K562 (cell line): Measurements from ENCODE around the gene TBL1XR1. TPM values are rescaled to one million over a fixed set of nuclear protein-coding genes. Genes with fewer than 3 reads are reported as not detected.

ENCODE experiments used
- ATAC-seq: fragments of 200-7000 bp; cut with Tn5 transposase; 3 replicates; pipeline ENCODE4 v1.9.1; 2020; ENCODE audit warnings: moderate library complexity
- BruUV-seq: library from RNA; stranded (reverse); fragments of 400-500 nt; replicated peaks from 2 replicates; lab custom pipeline; 2021; lab: Mats Ljungman, UMichigan
- CTCF ChIA-PET: fragments of 300-600 bp; formaldehyde crosslinking; extraction: SDS; loops from one replicate; lab custom pipeline; 2021; ENCODE audit warnings: low intra/inter-chr PET ratio; lab: Yijun Ruan, JAX
- POLR2A ChIA-PET: fragments of 300-600, 350-650 bp; sonication (Branson Sonifier 250); formaldehyde crosslinking; extraction: SDS; loops from one replicate; lab custom pipeline; 2021; ENCODE audit warnings: antibody characterized with exemption, inconsistent platforms; lab: Yijun Ruan, JAX
- DNase-seq, 4 experiments: peaks; one replicate each; pipeline versions ENCODE4 v3.0.0 to v3.0.0-alpha.2; 2011 to 2018; ENCODE audit warnings: low spot score in 3 of 4, mixed read lengths in 3 of 4; ENCODE audit errors: extremely low read depth in 1 of 4
- FAIRE-seq: peaks from 2 replicates; lab custom pipeline; 2011; peaks lifted over from hg19 to GRCh38; lab: Jason Lieb, UNC
- H2AFZ ChIP-seq: 2 replicates; pipeline ENCODE4 v1.6.0; 2011; ENCODE audit warnings: low read depth, low read length, control low read depth, inconsistent platforms
- H3K27ac ChIP-seq: fragments of 200-600 bp; 3 replicates; pipeline ENCODE4 v1.8.0; 2011; ENCODE audit warnings: low read depth, mild to moderate bottlenecking, control low read depth, inconsistent platforms, low read length, moderate library complexity, mixed read lengths; ENCODE audit errors: extremely low read depth
- H3K27me3 ChIP-seq, 2 experiments: fragments of 300-600 bp in 1 of 2; 2 replicates in 1 of 2; 3 replicates in 1 of 2; pipeline versions ENCODE4 v1.6.0 to v1.8.0; 2011; ENCODE audit warnings: inconsistent platforms in 2 of 2, low read length in 2 of 2, mild to moderate bottlenecking in 1 of 2, mixed read lengths in 1 of 2, moderate library complexity in 1 of 2; ENCODE audit not compliant: control insufficient read depth in 2 of 2, insufficient read depth in 2 of 2
- H3K36me3 ChIP-seq: fragments of 300-600 bp; 3 replicates; pipeline ENCODE4 v1.8.0; 2011; ENCODE audit warnings: mild to moderate bottlenecking, low read length, inconsistent platforms; ENCODE audit not compliant: control insufficient read depth, insufficient read depth
- H3K4me1 ChIP-seq, 2 experiments: fragments of 200-600 bp in 1 of 2; replicated peaks in 1 of 2; 2 replicates in 1 of 2; 3 replicates in 1 of 2; pipeline versions ENCODE4 v1.5.1 to v1.8.0; 2011; ENCODE audit warnings: inconsistent platforms in 2 of 2, low read length in 2 of 2, mild to moderate bottlenecking in 1 of 2, mixed read lengths in 1 of 2, moderate library complexity in 1 of 2; ENCODE audit not compliant: control insufficient read depth in 2 of 2, insufficient read depth in 2 of 2
- H3K4me2 ChIP-seq: 2 replicates; pipeline ENCODE4 v1.6.1; 2011; ENCODE audit warnings: low read length, control low read depth, inconsistent platforms, mixed read lengths; ENCODE audit not compliant: insufficient read depth
- H3K4me3 ChIP-seq: fragments of 200-600 bp; sonication (generic), shearing (Covaris generic); 2 replicates; pipeline ENCODE4 v1.5.1; 2016; ENCODE audit warnings: control low read depth, inconsistent platforms
- H3K79me2 ChIP-seq: fragments of 200-600 bp; 3 replicates; pipeline ENCODE4 v1.8.0; 2011; ENCODE audit warnings: low read length, inconsistent platforms; ENCODE audit not compliant: control insufficient read depth, insufficient read depth
- H3K9ac ChIP-seq, 2 experiments: 2 replicates each; pipeline versions ENCODE4 v1.6.0 to v1.6.1; 2011; ENCODE audit warnings: low read depth in 2 of 2, low read length in 2 of 2, control low read depth in 1 of 2, inconsistent platforms in 1 of 2, mild to moderate bottlenecking in 1 of 2, mixed read lengths in 1 of 2; ENCODE audit not compliant: insufficient read depth in 1 of 2
- H3K9me1 ChIP-seq: one replicate; pipeline ENCODE4 v1.6.0; 2011; ENCODE audit warnings: inconsistent platforms, mild to moderate bottlenecking, low read length, moderate library complexity; ENCODE audit not compliant: control insufficient read depth, insufficient read depth
- H3K9me3 ChIP-seq: replicated peaks from 2 replicates; pipeline ENCODE4 v1.5.1; 2011; ENCODE audit warnings: low read depth, low read length, inconsistent platforms; ENCODE audit not compliant: control insufficient read depth, insufficient read depth
- H4K20me1 ChIP-seq: replicated peaks from 2 replicates; pipeline ENCODE4 v1.6.1; 2011; ENCODE audit warnings: low read length, inconsistent platforms, mixed read lengths; ENCODE audit not compliant: control insufficient read depth, insufficient read depth
- MEIS2 ChIP-seq: fragments of 450-650 bp; IDR thresholded peaks from 2 replicates; pipeline ENCODE4 v1.6.1; 2014; ENCODE audit warnings: mild to moderate bottlenecking; ENCODE audit not compliant: partially characterized antibody
- PBX2 ChIP-seq, 2 experiments: IDR thresholded peaks in 1 of 2; conservative IDR thresholded peaks in 1 of 2; 2 replicates each; pipeline ENCODE4 v1.6.1; 2016; ENCODE audit warnings: low read depth in 2 of 2, mild to moderate bottlenecking in 1 of 2, missing compliant biosample characterization in 1 of 2, missing genetic modification characterization in 1 of 2, moderate library complexity in 1 of 2
- ZNF41 ChIP-seq: fragments of 250-450 bp; sonication (Bioruptor Pico); conservative IDR thresholded peaks from 2 replicates; pipeline ENCODE4 v1.4.0; 2020; ENCODE audit warnings: mild to moderate bottlenecking
- WGBS: fragments of 100-300 bp; shearing (Covaris generic); methylation state at CpG from one replicate; pipeline ENCODE4 v1.1.6; 2016; ENCODE audit warnings: low coverage, mixed read lengths; ENCODE audit not compliant: insufficient coverage; ENCODE audit errors: missing lambda C conversion rate; 5-methylcytosine and 5-hydroxymethylcytosine counted together
- in situ Hi-C: fragments of 300-500 bp; cut with MboI; formaldehyde crosslinking; loops from 4 replicates; pipeline ENCODE4 v1.15.0; 2018; ENCODE audit warnings: inconsistent platforms, mixed read lengths
- intact Hi-C: fragments of 100-400 bp; cut with micrococcal nuclease; formaldehyde crosslinking; loops from 2 replicates; pipeline ENCODE4 v1.14.2; 2022
- polyA plus RNA-seq, 8 experiments: library from polyadenylated mRNA; depleted of rRNA in 4 of 8; stranded (reverse) in 5 of 8; unstranded in 3 of 8; fragments of >200 nt; fragmentation: Nextera tagmentation in 2 of 8; fragmentation: Illumina TruSeq in 1 of 8; extraction: Ambion mirVana in 2 of 8; extraction: Trizol in 1 of 8; gene quantifications; 2 replicates each; pipeline versions ENCODE4 v1.2.1 to v1.2.3, GENCODE V29; 2011 to 2014; ENCODE audit warnings: inconsistent platforms in 1 of 8, missing spikeins in 1 of 8
- total RNA-seq, 7 experiments: library from RNA; depleted of rRNA in 6 of 7; stranded (reverse); fragments of >200 nt in 6 of 7; fragmentation: Illumina TruSeq in 2 of 7; extraction: Trizol in 2 of 7; gene quantifications; 2 replicates each; pipeline versions ENCODE4 v1.2.1 to v1.2.3, GENCODE V29; 2011 to 2021; ENCODE audit warnings: low replicate concordance in 1 of 7

TBL1XR1 gene
- total and polyA plus RNA-seq, 9 of the 15 experiments (the other 6 are each of a cell fraction or from before 2014, with no cell fraction given), result 19.6 to 171 (median 83.3) TPM

GRCh38 chr3:177066068-177066467 is 131.2 kb downstream of the TBL1XR1 start:
- ATAC-seq, result peak; percentile 64
- peaks cover 94% of the 10 kb centered on the region for H3K79me2 ChIP-seq
- no peaks in the 10 kb centered on the region; the same call in 1 of the 2 replicates for H4K20me1 ChIP-seq
- in situ Hi-C loops (no loop called here), intact Hi-C loops (loop anchor here (5.0 to 10.0 kb wide), 2 partner anchors 126 to 1319 kb away; no protein-coding TSS in a partner anchor)
- no peak overlapping the region for H3K4me2 ChIP-seq
- CTCF ChIA-PET, result no interaction called here
- H2AFZ ChIP-seq, result no peak overlapping the region
- no peak for DNase-seq
- POLR2A ChIA-PET, result interaction anchor here (1.2 kb wide), 1 partner anchor 8 kb away, joined by 3 read pairs; no protein-coding TSS in a partner anchor
- H3K36me3 ChIP-seq, result peaks cover 16% of the 10 kb centered on the region; the same call in 1 of the 3 replicates
- H3K9ac ChIP-seq, result no peak overlapping the region
- TF ChIP-seq MEIS2 (peak; percentile 23), ZNF41 (no peak), PBX2 (CRISPR knock-in tag; IDR thresholded peaks at IDR 0.05; ENCODE audit: low read depth) (no peak), PBX2 (tag; conservative IDR thresholded peaks at IDR 0.05; ENCODE audit: low read depth) (peak; percentile 51; the same call in 1 of the 2 replicates)
- no peaks in the 10 kb centered on the region for H3K27me3 ChIP-seq
- no peak overlapping the region for H3K4me3 ChIP-seq
- H3K9me3 ChIP-seq, result no peaks in the 10 kb centered on the region
- H3K4me1 ChIP-seq, result peaks cover 0 to 10% of the 10 kb centered on the region in 2 experiments; a peak in 2 of 5 replicates
- FAIRE-seq, result no peak
- no peaks in the 10 kb centered on the region for H3K9me1 ChIP-seq
- BruUV-seq, result no TSS peak
- 53% methylated on average over 2 of the region's 2 CpGs for WGBS
- H3K27ac ChIP-seq, result no peak overlapping the region
